ENCODE results near the gene ABHD10.

- TF ChIP-seq CTCF (IDR thresholded peaks at IDR 0.05): no peak
- TF ChIP-seq EP300 (IDR thresholded peaks at IDR 0.05; ENCODE audit: low read depth): no peak
- no peak for TF ChIP-seq POLR2AphosphoS5 (IDR thresholded peaks at IDR 0.05)
Measured at GRCh38 chr3:111970376-111970775, 8.4 kb upstream of the ABHD10 start.
